ENCODE measurements around the gene CALML6. TPM values are rescaled to one million over a fixed set of nuclear protein-coding genes. Genes with fewer than 3 reads are reported as not detected.

Gene CALML6
- total RNA-seq, 2 experiments from 2014 or later, result 0.21 to 0.81 TPM

DNA sequence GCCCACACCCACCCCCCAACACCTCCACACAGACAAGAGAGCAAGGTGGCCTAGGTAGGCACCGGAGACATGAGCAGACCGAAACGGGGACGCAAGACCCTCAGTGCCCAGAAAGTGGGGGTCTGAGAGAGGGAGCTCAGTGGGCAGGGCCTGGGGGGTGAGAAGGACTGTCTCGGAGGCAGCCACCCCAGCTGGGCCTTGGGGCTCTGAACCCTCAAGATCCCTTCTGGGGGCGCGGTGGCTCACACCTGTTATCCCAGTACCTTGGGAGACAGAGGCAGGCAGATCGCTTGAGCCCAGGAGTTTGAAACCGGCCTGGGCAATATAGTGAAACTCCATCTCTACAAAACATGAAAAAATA, 15.1 kb upstream of the CALML6 start:
- Mint-ChIP-seq H3K27me3 (no peaks in the 10 kb centered on the region), H3K9me3 (ENCODE audit: low read depth) (no peaks in the 10 kb centered on the region), H3K27ac (no peak overlapping the region), H3K4me1 (peaks cover 5% of the 10 kb centered on the region), H3K4me3 (no peak overlapping the region), H3K36me3 (ENCODE audit: low read depth) (no peaks in the 10 kb centered on the region)
- intact Hi-C loops (cut with DNase I, micrococcal nuclease), result loop anchor here in 1 of 2 experiments (10.0 kb wide), 1 partner anchor 495 kb away; the partner anchor contains the start of gene MRPL20
- DNase-seq, result no peak
- ChIA-PET POLR2A (interaction anchor here (1.0 kb wide), 1 partner anchor 9 kb away, joined by 3 read pairs; no protein-coding TSS in a partner anchor), CTCF (interaction anchor here (0.5 to 1.1 kb wide), 2 partner anchors 52 to 159 kb away, joined by 3 read pairs; no protein-coding TSS in a partner anchor)
- no peak for ATAC-seq

DNA sequence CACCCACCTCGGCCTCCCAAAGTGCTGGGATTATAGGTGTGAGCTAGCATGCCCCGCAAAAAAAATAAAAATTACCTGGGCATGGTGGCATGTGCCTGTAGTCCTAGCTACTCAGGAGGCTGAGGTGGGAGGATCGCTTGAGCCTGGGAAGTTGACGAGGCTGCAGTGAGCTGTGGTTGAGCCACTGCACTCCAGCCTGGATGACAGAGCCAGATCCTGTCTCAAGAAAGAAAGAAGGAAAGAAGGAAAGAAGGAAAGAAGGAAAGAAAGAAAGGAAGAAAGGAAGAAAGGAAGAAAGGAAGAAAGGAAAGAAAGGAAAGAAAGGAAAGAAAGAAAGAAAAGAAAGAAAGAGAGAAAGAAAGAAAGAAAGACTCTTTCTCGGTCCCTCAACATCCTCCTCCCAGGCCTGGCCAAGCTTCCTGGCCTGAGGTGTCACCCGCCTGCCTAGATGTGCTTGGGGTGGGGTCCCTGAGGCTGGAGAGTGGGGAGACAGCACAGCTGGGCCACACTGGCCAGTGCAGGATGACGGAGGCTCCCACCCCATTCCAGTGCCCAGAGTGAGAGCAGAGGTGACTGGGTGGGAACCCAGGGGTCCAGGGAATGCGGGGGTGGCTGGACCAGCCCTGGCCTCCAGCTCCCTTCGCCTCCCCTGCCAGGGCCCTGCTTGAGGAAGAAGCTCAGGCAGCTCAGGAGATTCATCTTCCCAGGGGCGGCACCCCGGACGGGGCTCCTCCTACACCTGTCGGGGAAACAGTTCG, 14.0 kb upstream of the CALML6 start:
- no peaks in the 10 kb centered on the region for H3K27me3 Mint-ChIP-seq
- H3K4me1 Mint-ChIP-seq, result peaks cover 3% of the 10 kb centered on the region
- no peak for ATAC-seq
- no peak for DNase-seq
- intact Hi-C loops (cut with DNase I, micrococcal nuclease), result loop anchor here in 1 of 2 experiments (10.0 kb wide), 1 partner anchor 496 kb away; the partner anchor contains the start of gene MRPL20
- no peak overlapping the region for H3K27ac Mint-ChIP-seq
- POLR2A ChIA-PET, result interaction anchor here (1.0 kb wide), 1 partner anchor 7 kb away, joined by 3 read pairs; no protein-coding TSS in a partner anchor
- CTCF ChIA-PET, result no interaction called here
- no peaks in the 10 kb centered on the region for H3K36me3 Mint-ChIP-seq (ENCODE audit: low read depth)
- no peak overlapping the region for H3K4me3 Mint-ChIP-seq
- H3K9me3 Mint-ChIP-seq (ENCODE audit: low read depth), result no peaks in the 10 kb centered on the region

DNA sequence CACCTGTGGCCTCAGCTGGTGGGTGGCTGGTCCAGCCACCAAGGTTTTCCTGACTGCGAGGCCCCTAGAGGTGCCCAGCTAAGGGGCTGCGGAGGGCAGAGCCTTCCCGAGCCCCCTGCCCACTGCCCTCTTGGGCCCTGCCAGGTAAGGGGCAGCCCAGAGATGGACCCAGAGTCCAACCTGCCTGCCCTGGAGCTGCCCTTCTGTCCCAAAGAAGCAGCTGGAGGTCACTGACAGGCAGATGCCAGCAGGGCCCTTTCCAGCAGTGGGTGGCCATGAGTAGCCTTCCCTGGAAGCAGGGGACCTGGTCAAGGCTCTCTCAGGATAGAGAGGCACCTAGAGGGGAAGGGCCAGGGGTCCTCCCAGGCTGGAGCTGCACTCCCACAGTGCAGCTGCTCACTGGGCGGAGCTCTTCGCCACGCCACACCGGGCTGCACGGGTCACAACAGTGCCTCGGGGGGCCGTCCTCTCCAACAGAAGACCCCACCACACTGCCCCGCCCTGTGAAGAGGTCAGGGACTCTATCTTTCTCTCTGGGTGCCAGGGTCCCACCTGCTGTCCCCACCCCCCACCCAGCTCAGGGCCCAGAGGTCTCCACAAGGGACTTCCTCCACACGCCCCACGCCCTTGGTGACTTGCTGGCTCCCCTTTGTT, 13.3 kb upstream of the CALML6 start:
- POLR2A ChIA-PET, result interaction anchor here (0.7 kb wide), 1 partner anchor 78 kb away, joined by 4 read pairs; no protein-coding TSS in a partner anchor
- Mint-ChIP-seq H3K27me3 (no peaks in the 10 kb centered on the region), H3K27ac (no peak overlapping the region), H3K4me3 (no peak overlapping the region), H3K36me3 (ENCODE audit: low read depth) (no peaks in the 10 kb centered on the region), H3K4me1 (peaks cover 6% of the 10 kb centered on the region), H3K9me3 (ENCODE audit: low read depth) (no peaks in the 10 kb centered on the region)
- ATAC-seq (no peak), DNase-seq (no peak)
- CTCF ChIA-PET, result no interaction called here
- intact Hi-C loops (cut with DNase I, micrococcal nuclease), result loop anchor here in 1 of 2 experiments (10.0 kb wide), 1 partner anchor 497 kb away; the partner anchor contains the start of gene MRPL20

DNA sequence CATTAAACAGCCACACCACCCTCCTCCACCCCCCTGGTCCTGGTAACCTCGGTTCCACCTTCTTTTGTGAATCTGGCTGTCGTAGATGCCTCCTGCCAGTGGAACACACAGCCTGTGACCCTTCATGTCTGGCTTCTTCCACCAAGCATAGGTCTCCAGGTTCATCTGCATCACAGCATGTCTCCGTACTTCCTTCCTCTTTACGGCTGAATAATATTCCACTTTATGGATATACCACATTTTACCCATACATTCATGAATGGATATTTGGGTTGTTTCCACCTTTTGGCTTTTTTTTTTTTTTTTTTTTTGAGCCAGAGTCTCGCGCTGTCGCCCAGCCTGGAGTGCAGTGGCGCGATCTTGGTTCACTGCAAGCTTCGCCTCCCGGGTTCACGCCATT, 11.8 kb upstream of the CALML6 start:
- intact Hi-C loops (cut with DNase I, micrococcal nuclease), result loop anchor here in 1 of 2 experiments (10.0 kb wide), 1 partner anchor 498 kb away; the partner anchor contains the start of gene MRPL20
- ChIA-PET POLR2A (no interaction called here), CTCF (no interaction called here)
- H3K27me3 Mint-ChIP-seq, result no peaks in the 10 kb centered on the region
- no peaks in the 10 kb centered on the region for H3K36me3 Mint-ChIP-seq (ENCODE audit: low read depth)
- H3K9me3 Mint-ChIP-seq (ENCODE audit: low read depth), result no peaks in the 10 kb centered on the region
- DNase-seq, result no peak
- ATAC-seq, result no peak
- no peak overlapping the region for H3K4me3 Mint-ChIP-seq
- peaks cover 10% of the 10 kb centered on the region for H3K4me1 Mint-ChIP-seq
- no peak overlapping the region for H3K27ac Mint-ChIP-seq

GRCh38 chr1:1906185-1907097, 8.6 kb upstream of the CALML6 start:
- Mint-ChIP-seq H3K4me1 (peaks cover 14% of the 10 kb centered on the region), H3K9me3 (ENCODE audit: low read depth) (no peaks in the 10 kb centered on the region), H3K36me3 (ENCODE audit: low read depth) (no peaks in the 10 kb centered on the region), H3K27ac (no peak overlapping the region), H3K27me3 (no peaks in the 10 kb centered on the region), H3K4me3 (peak overlapping the region; percentile 0)
- ATAC-seq, result peak; percentile 52
- ChIA-PET POLR2A (interaction anchor here (0.8 to 0.9 kb wide), 2 partner anchors 9 to 129 kb away, joined by 3 read pairs; no protein-coding TSS in a partner anchor), CTCF (interaction anchor here (0.6 to 3.3 kb wide), 22 partner anchors 9 to 316 kb away, joined by 3 to 13 read pairs (median 4); no protein-coding TSS in a partner anchor)
- DNase-seq, result peak; percentile 86
- intact Hi-C loops (cut with DNase I, micrococcal nuclease), result loop anchor here (1.0 to 10.0 kb wide), 6 partner anchors 15 to 502 kb away; partner anchors contain the start of genes CDK11A (in 1 of the 2), CDK11B (in 1 of the 2), GNB1 (in 1 of the 2) and MRPL20 (in 1 of the 2)

GRCh38 chr1:1907098-1907736, 7.8 kb upstream of the CALML6 start:
- Mint-ChIP-seq H3K9me3 (ENCODE audit: low read depth) (no peaks in the 10 kb centered on the region), H3K4me1 (peaks cover 14% of the 10 kb centered on the region), H3K4me3 (no peak overlapping the region), H3K27ac (no peak overlapping the region), H3K36me3 (ENCODE audit: low read depth) (no peaks in the 10 kb centered on the region), H3K27me3 (no peaks in the 10 kb centered on the region)
- ChIA-PET POLR2A (no interaction called here), CTCF (interaction anchor here (0.8 to 3.3 kb wide), 5 partner anchors 18 to 127 kb away, joined by 3 to 13 read pairs (median 5); no protein-coding TSS in a partner anchor)
- DNase-seq (no peak), ATAC-seq (no peak)
- intact Hi-C loops (cut with DNase I, micrococcal nuclease), result loop anchor here (5.0 to 10.0 kb wide), 5 partner anchors 125 to 502 kb away; partner anchors contain the start of genes CDK11A (in 1 of the 2), CDK11B (in 1 of the 2) and MRPL20 (in 1 of the 2)

DNA sequence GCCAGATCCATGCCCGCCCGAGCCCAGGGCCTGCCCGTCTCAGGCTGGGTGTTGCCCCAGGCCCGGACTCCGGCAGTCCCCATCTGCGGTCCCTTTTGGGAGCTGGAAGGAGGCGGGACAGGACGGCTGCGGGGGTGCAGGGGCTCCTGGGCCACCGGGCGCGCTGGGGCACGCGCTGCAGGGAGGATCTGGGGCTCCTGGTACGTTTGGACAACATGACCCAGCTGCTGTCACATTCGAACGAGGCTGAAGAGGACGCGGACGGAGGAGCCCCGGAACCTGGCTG, 6.6 kb upstream of the CALML6 start:
- H3K27ac Mint-ChIP-seq, result no peak overlapping the region
- peaks cover 14% of the 10 kb centered on the region for H3K4me1 Mint-ChIP-seq
- CTCF ChIA-PET, result interaction anchor here (0.5 to 3.3 kb wide), 13 partner anchors 10 to 338 kb away, joined by 3 to 13 read pairs (median 5); no protein-coding TSS in a partner anchor
- no peaks in the 10 kb centered on the region for H3K36me3 Mint-ChIP-seq (ENCODE audit: low read depth)
- H3K4me3 Mint-ChIP-seq, result peak overlapping the region; percentile 61
- no peaks in the 10 kb centered on the region for H3K27me3 Mint-ChIP-seq
- ATAC-seq, result peak; percentile 7
- no peaks in the 10 kb centered on the region for H3K9me3 Mint-ChIP-seq (ENCODE audit: low read depth)
- POLR2A ChIA-PET, result interaction anchor here (0.6 to 1.1 kb wide), 3 partner anchors 8 to 319 kb away, joined by 3 read pairs; no protein-coding TSS in a partner anchor
- no peak for DNase-seq
- intact Hi-C loops (cut with DNase I, micrococcal nuclease), result loop anchor here (2.0 to 10.0 kb wide), 7 partner anchors 126 to 504 kb away; partner anchors contain the start of genes CDK11A (in 1 of the 2), CDK11B (in 1 of the 2), MRPL20 (in 1 of the 2) and PEX10 (in 1 of the 2)

GRCh38 chr1:1910033-1910465, 5.0 kb upstream of the CALML6 start:
- H3K27me3 Mint-ChIP-seq, result peaks cover 2% of the 10 kb centered on the region
- peaks cover 14% of the 10 kb centered on the region for H3K4me1 Mint-ChIP-seq
- H3K36me3 Mint-ChIP-seq (ENCODE audit: low read depth), result no peaks in the 10 kb centered on the region
- ATAC-seq (no peak), DNase-seq (no peak)
- H3K9me3 Mint-ChIP-seq (ENCODE audit: low read depth), result no peaks in the 10 kb centered on the region
- H3K27ac Mint-ChIP-seq, result peak overlapping the region; percentile 61
- intact Hi-C loops (cut with DNase I, micrococcal nuclease), result no loop called here
- H3K4me3 Mint-ChIP-seq, result peak overlapping the region; percentile 72
- ChIA-PET POLR2A (no interaction called here), CTCF (interaction anchor here (0.6 to 3.3 kb wide), 6 partner anchors 8 to 290 kb away, joined by 3 to 13 read pairs (median 5); no protein-coding TSS in a partner anchor)

DNA sequence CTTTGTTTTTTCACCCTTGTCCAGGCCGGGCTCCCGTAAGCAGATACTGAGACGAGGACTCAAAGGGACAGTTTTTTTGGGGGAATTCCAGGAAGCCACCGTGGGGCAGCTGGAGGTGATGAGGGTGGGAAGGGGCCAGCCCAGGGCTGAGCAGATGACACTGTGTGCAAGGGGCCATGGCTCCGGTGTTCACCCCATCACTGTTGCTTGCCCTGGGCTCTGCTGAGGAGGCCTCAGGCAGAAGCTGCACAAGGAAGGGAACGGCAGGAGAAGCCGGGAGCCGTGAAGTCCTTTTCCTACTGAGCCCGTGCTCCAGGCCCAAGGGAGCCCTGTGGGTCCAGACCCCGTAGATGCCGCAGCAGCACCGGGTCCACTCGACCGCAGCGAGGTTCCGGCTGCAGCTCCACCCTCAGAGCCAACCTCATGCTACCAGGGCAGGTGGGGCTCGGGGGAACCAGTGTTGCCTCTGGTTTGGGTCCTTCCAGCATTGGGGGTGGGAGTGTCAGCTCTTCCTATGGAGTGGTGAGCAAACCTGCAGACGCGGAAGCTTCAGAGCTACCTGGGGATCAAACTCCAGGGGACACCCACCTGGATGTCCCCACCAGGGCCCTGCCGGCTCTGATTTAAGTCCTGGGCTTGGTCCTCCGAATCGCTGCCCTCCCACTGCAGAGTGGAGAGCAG, 4.3 kb upstream of the CALML6 start:
- Mint-ChIP-seq H3K4me1 (peaks cover 14% of the 10 kb centered on the region), H3K9me3 (ENCODE audit: low read depth) (no peaks in the 10 kb centered on the region), H3K27me3 (peaks cover 2% of the 10 kb centered on the region), H3K27ac (no peak overlapping the region), H3K4me3 (peak overlapping the region; percentile 72), H3K36me3 (ENCODE audit: low read depth) (no peaks in the 10 kb centered on the region)
- DNase-seq, result no peak
- intact Hi-C loops (cut with DNase I, micrococcal nuclease), result no loop called here
- POLR2A ChIA-PET, result no interaction called here
- ATAC-seq, result no peak
- CTCF ChIA-PET, result interaction anchor here (1.1 kb wide), 1 partner anchor 134 kb away, joined by 3 read pairs; no protein-coding TSS in a partner anchor
